ENCODE measurements around the gene LAT. TPM values are rescaled to one million over a fixed set of nuclear protein-coding genes. Genes with fewer than 3 reads are reported as not detected.

Gene LAT
- total RNA-seq, 2 donors from 2014 or later = 3.7 to 7.3 TPM

GRCh38 chr16:28990375-28991040 is 5.7 kb downstream of the LAT start:
- no peaks in the 10 kb centered on the region for H3K27me3 ChIP-seq

DNA sequence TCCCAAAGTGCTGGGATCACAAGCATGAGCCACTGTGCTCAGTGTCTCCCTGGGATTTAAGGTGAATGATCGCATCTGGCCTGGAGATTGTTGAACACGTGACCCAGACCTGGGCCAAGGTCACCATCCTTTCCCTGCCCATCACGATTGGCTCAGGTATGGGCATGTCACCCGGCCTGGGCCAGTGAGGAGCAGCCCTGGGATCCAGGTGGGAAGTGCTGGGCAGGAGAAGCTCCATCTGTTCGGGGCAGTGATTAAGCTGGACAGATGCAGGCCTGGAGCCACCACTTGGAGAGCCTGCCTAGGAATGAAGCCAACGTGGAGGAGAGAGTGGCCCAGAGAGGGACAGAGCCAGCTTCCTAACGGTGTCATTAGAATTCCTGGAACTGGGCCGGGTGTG is 6.8 kb downstream of the LAT start:
- Histone ChIP-seq H3K9ac (ENCODE audit: low read depth in 2 of 2, low read length in 2 of 2) (no peak overlapping the region), H3K9me3 (no peaks in the 10 kb centered on the region), H3K36me3 (no peaks in the 10 kb centered on the region), H3K27me3 (no peaks in the 10 kb centered on the region), H3K27ac (no peak overlapping the region), H3K4me1 (no peaks in the 10 kb centered on the region), H3K4me3 (no peak overlapping the region)
- intact Hi-C loops (cut with DNase I) = no loop called here
- TF ChIP-seq, protein P1, sequence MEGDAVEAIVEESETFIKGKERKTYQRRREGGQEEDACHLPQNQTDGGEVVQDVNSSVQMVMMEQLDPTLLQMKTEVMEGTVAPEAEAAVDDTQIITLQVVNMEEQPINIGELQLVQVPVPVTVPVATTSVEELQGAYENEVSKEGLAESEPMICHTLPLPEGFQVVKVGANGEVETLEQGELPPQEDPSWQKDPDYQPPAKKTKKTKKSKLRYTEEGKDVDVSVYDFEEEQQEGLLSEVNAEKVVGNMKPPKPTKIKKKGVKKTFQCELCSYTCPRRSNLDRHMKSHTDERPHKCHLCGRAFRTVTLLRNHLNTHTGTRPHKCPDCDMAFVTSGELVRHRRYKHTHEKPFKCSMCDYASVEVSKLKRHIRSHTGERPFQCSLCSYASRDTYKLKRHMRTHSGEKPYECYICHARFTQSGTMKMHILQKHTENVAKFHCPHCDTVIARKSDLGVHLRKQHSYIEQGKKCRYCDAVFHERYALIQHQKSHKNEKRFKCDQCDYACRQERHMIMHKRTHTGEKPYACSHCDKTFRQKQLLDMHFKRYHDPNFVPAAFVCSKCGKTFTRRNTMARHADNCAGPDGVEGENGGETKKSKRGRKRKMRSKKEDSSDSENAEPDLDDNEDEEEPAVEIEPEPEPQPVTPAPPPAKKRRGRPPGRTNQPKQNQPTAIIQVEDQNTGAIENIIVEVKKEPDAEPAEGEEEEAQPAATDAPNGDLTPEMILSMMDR (IDR thresholded peaks at IDR 0.05) = no peak
- no peak for DNase-seq

More at GRCh38 chr16:28990375-28991040, 5.7 kb downstream of the LAT start:
- Histone ChIP-seq H3K4me1 (no peaks in the 10 kb centered on the region), H3K27ac (no peak overlapping the region), H3K36me3 (no peaks in the 10 kb centered on the region), H3K9ac (ENCODE audit: low read depth in 2 of 2, low read length in 2 of 2) (no peak overlapping the region), H3K4me3 (no peak overlapping the region), H3K9me3 (no peaks in the 10 kb centered on the region)
- intact Hi-C loops (cut with DNase I) = no loop called here
- TF ChIP-seq, protein P1 (IDR thresholded peaks at IDR 0.05) = no peak
- DNase-seq = no peak

DNA sequence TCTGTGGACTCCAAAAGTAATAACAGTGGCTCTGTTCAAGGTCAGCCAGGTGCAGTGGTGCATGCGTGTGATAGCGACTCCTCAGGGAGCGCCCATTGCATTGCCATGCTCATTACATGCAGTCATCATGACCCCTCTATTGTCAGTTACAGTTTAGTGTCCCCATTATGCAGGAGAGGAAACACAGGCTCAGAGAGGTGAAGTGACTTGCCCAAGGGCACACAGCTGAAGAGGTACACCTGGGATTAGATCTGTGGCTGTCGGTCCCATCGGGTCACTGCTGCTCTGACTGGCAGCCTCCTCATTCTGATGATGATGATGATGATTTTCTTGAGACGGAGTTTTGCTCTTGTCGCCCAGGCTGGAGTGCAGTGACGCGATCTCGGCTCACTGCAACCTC is 7.6 kb downstream of the LAT start:
- H3K4me1 ChIP-seq = no peaks in the 10 kb centered on the region
- no peaks in the 10 kb centered on the region for H3K36me3 ChIP-seq
- H3K27ac ChIP-seq = no peak overlapping the region
- DNase-seq = no peak
- intact Hi-C loops (cut with DNase I) = no loop called here
- no peaks in the 10 kb centered on the region for H3K9me3 ChIP-seq
- H3K4me3 ChIP-seq = no peak overlapping the region
- no peaks in the 10 kb centered on the region for H3K27me3 ChIP-seq
- no peak overlapping the region for H3K9ac ChIP-seq (ENCODE audit: low read depth in 2 of 2, low read length in 2 of 2)
- TF ChIP-seq, protein P1 (IDR thresholded peaks at IDR 0.05) = no peak

DNA sequence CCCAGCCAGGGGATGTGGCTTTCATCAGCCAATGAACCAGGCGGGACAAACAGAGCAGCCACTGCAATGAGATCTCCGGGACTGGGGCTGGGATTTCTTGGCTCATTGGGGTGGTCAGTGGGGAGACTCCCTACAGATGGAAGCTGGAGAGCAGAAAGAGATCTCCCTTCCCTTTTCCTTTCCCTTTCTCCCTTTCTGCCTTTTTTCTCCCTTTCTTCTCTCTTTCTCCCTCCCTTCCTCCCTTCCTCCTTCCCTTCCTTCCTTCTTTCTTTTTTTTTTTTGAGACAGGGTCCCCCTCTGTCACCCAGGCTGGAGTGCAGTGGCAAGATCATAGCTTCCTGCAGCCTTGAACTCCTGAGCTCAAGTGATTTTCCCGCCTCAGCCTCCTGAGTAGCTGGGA is 14.0 kb downstream of the LAT start:
- intact Hi-C loops (cut with DNase I) = no loop called here
- TF ChIP-seq, protein P1 (IDR thresholded peaks at IDR 0.05) = no peak
- no peak overlapping the region for H3K9ac ChIP-seq (ENCODE audit: low read depth in 2 of 2, low read length in 2 of 2)

DNA sequence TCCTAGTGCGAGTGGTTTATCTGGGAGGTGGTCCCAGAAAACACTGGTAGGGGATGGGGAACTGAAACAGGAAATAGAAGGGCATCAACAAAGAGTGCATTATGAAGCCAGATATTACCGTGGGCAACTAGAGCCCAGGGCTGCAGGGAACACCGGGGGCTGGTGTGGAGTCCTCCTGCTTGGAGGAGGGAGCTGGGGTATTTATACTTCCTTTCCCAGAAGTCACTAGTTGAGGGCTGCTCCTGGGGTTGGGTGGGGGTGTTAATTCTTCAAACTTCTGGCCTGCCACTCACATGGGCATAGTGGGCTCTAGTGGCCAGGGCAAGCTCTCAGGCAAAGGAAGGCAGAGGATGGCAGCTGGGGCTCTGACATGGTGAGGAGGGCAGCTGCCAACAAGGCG is 14.7 kb downstream of the LAT start:
- Histone ChIP-seq H3K36me3 (no peaks in the 10 kb centered on the region), H3K4me3 (no peak overlapping the region), H3K9ac (ENCODE audit: low read depth in 2 of 2, low read length in 2 of 2) (no peak overlapping the region), H3K27ac (no peak overlapping the region), H3K4me1 (no peaks in the 10 kb centered on the region), H3K9me3 (no peaks in the 10 kb centered on the region), H3K27me3 (no peaks in the 10 kb centered on the region)
- TF ChIP-seq, protein P1 (IDR thresholded peaks at IDR 0.05) = no peak
- intact Hi-C loops (cut with DNase I) = no loop called here
- DNase-seq = no peak

More for the DNA sequence above, 14.0 kb downstream of the LAT start:
- Histone ChIP-seq H3K4me3 (no peak overlapping the region), H3K9me3 (no peaks in the 10 kb centered on the region), H3K4me1 (no peaks in the 10 kb centered on the region), H3K27me3 (no peaks in the 10 kb centered on the region), H3K27ac (no peak overlapping the region), H3K36me3 (no peaks in the 10 kb centered on the region)
- DNase-seq = no peak

Data from colonic mucosa (tissue), 4 donors.